HG03064 (cell line): ENCODE results near the gene SSTR4.
"Not testable (repeated sequence)": the region's sequence is repeated elsewhere in the genome, so short reads cannot be mapped to it uniquely, and the experiment has no call there.

Experiments
- ATAC-seq: cut with Tn5 transposase; IDR thresholded peaks from one replicate; pipeline ENCODE4 v1.9.1; 2021; ENCODE audit warnings: low read depth; ENCODE audit not compliant: unreplicated experiment

Gene SSTR4

GRCh38 chr20:23017516-23017915 lies 17.6 kb upstream of the SSTR4 start:
- ATAC-seq = no peak

GRCh38 chr20:23018432-23018831 lies 16.7 kb upstream of the SSTR4 start:
- no peak for ATAC-seq

GRCh38 chr20:23018941-23019340 lies 16.2 kb upstream of the SSTR4 start:
- ATAC-seq = no peak

- no peak for ATAC-seq
Measured at GRCh38 chr20:23019403-23019802, 15.7 kb upstream of the SSTR4 start.

- ATAC-seq = no peak
Measured at GRCh38 chr20:23020230-23021018, 14.7 kb upstream of the SSTR4 start.

- ATAC-seq = no peak
Measured at GRCh38 chr20:23021541-23021940, 13.6 kb upstream of the SSTR4 start.

- no peak for ATAC-seq
Measured at GRCh38 chr20:23021951-23022350, 13.2 kb upstream of the SSTR4 start.

- no peak for ATAC-seq
Measured at GRCh38 chr20:23022849-23023248, 12.3 kb upstream of the SSTR4 start.

- ATAC-seq = no peak
Measured at GRCh38 chr20:23023621-23024177, 11.4 kb upstream of the SSTR4 start.

- ATAC-seq = no peak
Measured at GRCh38 chr20:23024701-23025100, 10.4 kb upstream of the SSTR4 start.

GRCh38 chr20:23025503-23025902 lies 9.6 kb upstream of the SSTR4 start:
- not testable (repeated sequence) for ATAC-seq

GRCh38 chr20:23027721-23028120 lies 7.4 kb upstream of the SSTR4 start:
- ATAC-seq = no peak

- ATAC-seq = no peak
Measured at GRCh38 chr20:23028392-23028791, 6.7 kb upstream of the SSTR4 start.

- no peak for ATAC-seq
Measured at GRCh38 chr20:23029324-23029723, 5.8 kb upstream of the SSTR4 start.

GRCh38 chr20:23031346-23031745 lies 3.8 kb upstream of the SSTR4 start:
- no peak for ATAC-seq

- no peak for ATAC-seq
Measured at GRCh38 chr20:23032056-23032749, 2.9 kb upstream of the SSTR4 start.

- ATAC-seq = no peak
Measured at GRCh38 chr20:23032750-23033078, 2.4 kb upstream of the SSTR4 start.

GRCh38 chr20:23033918-23034317 lies 1.2 kb upstream of the SSTR4 start:
- no peak for ATAC-seq

- ATAC-seq = no peak
Measured at GRCh38 chr20:23035731-23036130, 619 bp downstream of the SSTR4 start.

- no peak for ATAC-seq
Measured at GRCh38 chr20:23036371-23036770, 1.3 kb downstream of the SSTR4 start.

GRCh38 chr20:23037017-23037481 lies 1.9 kb downstream of the SSTR4 start:
- no peak for ATAC-seq
